ENCODE measurements around the gene ASCC3. TPM values are rescaled to one million over a fixed set of nuclear protein-coding genes. Genes with fewer than 3 reads are reported as not detected.

Gene ASCC3
- total RNA-seq, 2 experiments from 2014 or later, result 28.5 to 47.5 TPM

GRCh38 chr6:100506651-100507050 is 374.5 kb downstream of the ASCC3 start:
- H3K9me2 ChIP-seq (ENCODE audit: insufficient read depth, low read length), result no peaks in the 10 kb centered on the region
- H3K4me1 ChIP-seq (ENCODE audit: insufficient read depth, low read length, poor library complexity, severe bottlenecking), result no peaks in the 10 kb centered on the region
- no peak overlapping the region for H3K4me2 ChIP-seq (ENCODE audit: low read length)
- H2AFZ ChIP-seq (ENCODE audit: low read length), result no peak overlapping the region
- H3K79me2 ChIP-seq (ENCODE audit: insufficient read depth, low read depth, low read length), result no peaks in the 10 kb centered on the region
- intact Hi-C loops (cut with micrococcal nuclease; ENCODE audit: unreplicated experiment), result no loop called here
- BruUV-seq (replicated peaks), result no TSS peak
- H3K9me3 ChIP-seq (ENCODE audit: low read length), result no peaks in the 10 kb centered on the region
- ChIA-PET CTCF (ENCODE audit: unreplicated experiment) (no interaction called here), POLR2A (interaction anchor here (0.6 to 0.7 kb wide), 2 partner anchors 684 to 972 kb away, joined by 3 to 4 read pairs; no protein-coding TSS in a partner anchor)
- no peak for DNase-seq (ENCODE audit: low spot score)
- no peak overlapping the region for H3K4me3 ChIP-seq (ENCODE audit: low read depth, low read length, poor library complexity, severe bottlenecking)
- H4K20me1 ChIP-seq (ENCODE audit: insufficient read depth, low read length), result no peaks in the 10 kb centered on the region
- H3K27ac ChIP-seq (ENCODE audit: low read depth, low read length, poor library complexity, severe bottlenecking), result no peak overlapping the region
- no peak for TF ChIP-seq CTCF (conservative IDR thresholded peaks at IDR 0.05; ENCODE audit: low read length)
- peaks cover 15% of the 10 kb centered on the region for H3K36me3 ChIP-seq (ENCODE audit: insufficient read depth, low read length)

DNA sequence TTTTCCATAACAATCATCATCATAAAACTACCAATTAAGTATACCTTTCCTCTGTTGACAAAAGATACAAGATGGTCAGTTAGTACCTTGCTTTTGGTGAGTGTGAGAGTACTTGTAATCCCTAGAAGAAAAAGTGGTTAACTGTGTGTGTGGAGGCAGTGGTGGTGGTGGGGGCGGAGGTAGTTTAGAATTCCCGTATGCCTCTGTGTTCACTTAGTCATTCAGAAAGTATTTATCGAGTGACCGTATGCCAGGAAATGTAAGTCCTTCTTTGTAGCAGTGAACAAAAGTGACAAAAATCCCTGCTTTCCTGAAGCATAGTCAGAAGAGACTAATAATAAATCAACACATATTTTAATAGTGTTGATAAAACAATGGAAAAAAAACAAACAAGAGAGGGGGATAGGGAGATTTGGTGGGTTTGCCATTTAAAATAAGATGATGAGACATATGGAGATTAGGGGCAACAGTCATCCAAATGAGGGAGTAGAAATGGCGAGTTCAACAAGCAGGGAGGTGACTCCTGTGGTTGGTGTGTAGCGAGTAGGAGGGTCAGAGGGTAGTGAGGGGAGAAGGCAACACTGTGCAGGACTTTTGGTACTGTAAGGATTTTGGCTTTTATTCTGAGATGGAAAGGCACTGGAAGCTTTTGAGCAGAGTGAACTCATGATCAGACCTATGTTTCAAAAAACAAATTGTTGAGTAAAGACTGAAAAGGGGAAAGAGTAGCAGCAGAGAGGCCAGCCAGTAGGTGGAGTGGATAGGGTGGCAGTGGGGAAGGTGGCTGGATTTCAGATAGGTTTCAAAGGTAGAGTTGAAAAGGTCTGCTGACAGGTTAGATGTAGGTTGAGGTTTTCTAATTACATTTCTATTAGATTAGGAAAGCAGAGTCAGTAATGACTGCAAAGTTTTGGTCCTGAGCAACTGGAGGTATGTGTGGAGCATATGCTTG is 376.1 kb downstream of the ASCC3 start:
- peaks cover 10% of the 10 kb centered on the region for H3K36me3 ChIP-seq (ENCODE audit: insufficient read depth, low read length)
- no peaks in the 10 kb centered on the region for H3K9me2 ChIP-seq (ENCODE audit: insufficient read depth, low read length)
- H3K4me1 ChIP-seq (ENCODE audit: insufficient read depth, low read length, poor library complexity, severe bottlenecking), result no peaks in the 10 kb centered on the region
- TF ChIP-seq EZH2phosphoT487 (IDR thresholded peaks at IDR 0.05; ENCODE audit: borderline replicate concordance, low read depth, low read length) (no peak), CTCF (conservative IDR thresholded peaks at IDR 0.05; ENCODE audit: low read length) (no peak)
- no peaks in the 10 kb centered on the region for H3K9me3 ChIP-seq (ENCODE audit: low read length)
- BruUV-seq (replicated peaks), result no TSS peak
- no peak overlapping the region for H3K27ac ChIP-seq (ENCODE audit: low read depth, low read length, poor library complexity, severe bottlenecking)
- no peak overlapping the region for H3K4me3 ChIP-seq (ENCODE audit: low read depth, low read length, poor library complexity, severe bottlenecking)
- H3K4me2 ChIP-seq (ENCODE audit: low read length), result no peak overlapping the region
- POLR2A ChIA-PET, result interaction anchor here (0.8 kb wide), 1 partner anchor 11 kb away, joined by 4 read pairs; no protein-coding TSS in a partner anchor
- H3K79me2 ChIP-seq (ENCODE audit: insufficient read depth, low read depth, low read length), result no peaks in the 10 kb centered on the region
- CTCF ChIA-PET (ENCODE audit: unreplicated experiment), result no interaction called here
- no peak overlapping the region for H2AFZ ChIP-seq (ENCODE audit: low read length)
- intact Hi-C loops (cut with micrococcal nuclease; ENCODE audit: unreplicated experiment), result no loop called here
- DNase-seq (ENCODE audit: low spot score), result no peak
- H4K20me1 ChIP-seq (ENCODE audit: insufficient read depth, low read length), result no peaks in the 10 kb centered on the region

Data from OCI-LY7 (cell line).